HL-60 (cell line): ENCODE measurements around the gene GABBR1.

ENCODE experiments used
- DNase-seq, 2 experiments: peaks; one replicate each; pipeline ENCODE4 v3.0.0-alpha.2; 2010 to 2020; ENCODE audit warnings: low read depth in 1 of 2, low spot score in 1 of 2
- H3K27ac ChIP-seq: fragments of 250-450 bp; sonication (Bioruptor Pico); replicated peaks from 2 replicates; pipeline ENCODE4 v1.5.1; 2020; ENCODE audit warnings: mild to moderate bottlenecking, moderate library complexity
- H3K27me3 ChIP-seq: fragments of 250-450 bp; sonication (Bioruptor Pico); 2 replicates; pipeline ENCODE4 v1.5.1; 2021; ENCODE audit warnings: mild to moderate bottlenecking, moderate library complexity; ENCODE audit not compliant: insufficient read depth, poor library complexity, severe bottlenecking
- H3K4me3 ChIP-seq: replicated peaks from 2 replicates; pipeline ENCODE4 v1.5.1; 2011; ENCODE audit warnings: mild to moderate bottlenecking, control low read depth, low read length; ENCODE audit not compliant: insufficient read depth
- CTCF ChIP-seq: IDR thresholded peaks from one replicate; pipeline ENCODE4 v1.5.1; 2011; ENCODE audit warnings: low read length, control low read depth, inconsistent platforms; ENCODE audit not compliant: insufficient read depth
- GABPA ChIP-seq: IDR thresholded peaks from 2 replicates; pipeline ENCODE4 v1.6.1; 2012; ENCODE audit warnings: low read depth
- POLR2AphosphoS5 ChIP-seq: IDR thresholded peaks from 2 replicates; pipeline ENCODE4 v1.6.1; 2012; ENCODE audit warnings: low read depth
- REST ChIP-seq: IDR thresholded peaks from 2 replicates; pipeline ENCODE4 v1.6.1; 2012; ENCODE audit warnings: low read depth; ENCODE audit not compliant: insufficient replicate concordance
- SPI1 ChIP-seq: IDR thresholded peaks from 2 replicates; pipeline ENCODE4 v1.6.1; 2012; ENCODE audit warnings: low read depth, mild to moderate bottlenecking, borderline replicate concordance

Gene GABBR1

GRCh38 chr6:29527126-29527525 is 105.9 kb downstream of the GABBR1 start:
- H3K27me3 ChIP-seq, result no peaks in the 10 kb centered on the region
- no peak for DNase-seq
- H3K27ac ChIP-seq, result no peak overlapping the region
- H3K4me3 ChIP-seq, result no peak overlapping the region
- no peak for TF ChIP-seq GABPA
- no peak for TF ChIP-seq SPI1
- no peak for TF ChIP-seq CTCF
- TF ChIP-seq REST, result no peak
- no peak for TF ChIP-seq POLR2AphosphoS5

- DNase-seq, result no peak
- no peak overlapping the region for H3K4me3 ChIP-seq
- no peaks in the 10 kb centered on the region for H3K27me3 ChIP-seq
- TF ChIP-seq POLR2AphosphoS5 (no peak), GABPA (no peak), SPI1 (no peak), REST (no peak), CTCF (no peak)
- H3K27ac ChIP-seq, result no peak overlapping the region
Measured at GRCh38 chr6:29525311-29525639, 107.7 kb downstream of the GABBR1 start.

- H3K27me3 ChIP-seq, result no peaks in the 10 kb centered on the region
- H3K4me3 ChIP-seq, result no peak overlapping the region
- TF ChIP-seq CTCF (no peak), REST (no peak), GABPA (no peak), SPI1 (no peak), POLR2AphosphoS5 (no peak)
- H3K27ac ChIP-seq, result no peak overlapping the region
- DNase-seq, result no peak
Measured at GRCh38 chr6:29524444-29525310, 108.3 kb downstream of the GABBR1 start.
